ENCODE results near the gene ZPBP. TPM values are rescaled to one million over a fixed set of nuclear protein-coding genes. Genes with fewer than 3 reads are reported as not detected.

The ZPBP gene
- polyA plus RNA-seq, 1 experiment, result not detected

- Histone ChIP-seq H3K4me3 (ENCODE audit: low read depth, low read length) (no peak overlapping the region), H3K36me3 (ENCODE audit: control insufficient read depth, insufficient read depth, low read length) (no peaks in the 10 kb centered on the region), H3K27me3 (ENCODE audit: control insufficient read depth, insufficient read depth, low read length) (no peaks in the 10 kb centered on the region)
- TF ChIP-seq CTCF (IDR thresholded peaks at IDR 0.05; ENCODE audit: insufficient read depth, low read depth, low read length), result no peak
- ChIA-PET CTCF (no interaction called here), POLR2A (no interaction called here)
- DNase-seq (ENCODE audit: low read depth), result no peak
Observed at GRCh38 chr7:50138101-50138500, 45.1 kb upstream of the ZPBP start.

- DNase-seq (ENCODE audit: low read depth), result no peak
- TF ChIP-seq CTCF (IDR thresholded peaks at IDR 0.05; ENCODE audit: insufficient read depth, low read depth, low read length), result no peak
- no peak overlapping the region for H3K4me3 ChIP-seq (ENCODE audit: low read depth, low read length)
- CTCF ChIA-PET, result no interaction called here
- no peaks in the 10 kb centered on the region for H3K27me3 ChIP-seq (ENCODE audit: control insufficient read depth, insufficient read depth, low read length)
- POLR2A ChIA-PET, result no interaction called here
- H3K36me3 ChIP-seq (ENCODE audit: control insufficient read depth, insufficient read depth, low read length), result no peaks in the 10 kb centered on the region
Observed at GRCh38 chr7:50125766-50126165, 32.7 kb upstream of the ZPBP start.

GRCh38 chr7:50121286-50121685 is 28.2 kb upstream of the ZPBP start:
- no peak for DNase-seq (ENCODE audit: low read depth)
- no peaks in the 10 kb centered on the region for H3K27me3 ChIP-seq (ENCODE audit: control insufficient read depth, insufficient read depth, low read length)
- ChIA-PET POLR2A (no interaction called here), CTCF (no interaction called here)
- no peak for TF ChIP-seq CTCF (IDR thresholded peaks at IDR 0.05; ENCODE audit: insufficient read depth, low read depth, low read length)
- no peak overlapping the region for H3K4me3 ChIP-seq (ENCODE audit: low read depth, low read length)
- H3K36me3 ChIP-seq (ENCODE audit: control insufficient read depth, insufficient read depth, low read length), result no peaks in the 10 kb centered on the region

- H3K4me3 ChIP-seq (ENCODE audit: low read depth, low read length), result no peak overlapping the region
Observed at GRCh38 chr7:50119815-50120637, 27.0 kb upstream of the ZPBP start.

GRCh38 chr7:50112250-50112649 is 19.2 kb upstream of the ZPBP start:
- Histone ChIP-seq H3K4me3 (ENCODE audit: low read depth, low read length) (no peak overlapping the region), H3K36me3 (ENCODE audit: control insufficient read depth, insufficient read depth, low read length) (no peaks in the 10 kb centered on the region), H3K27me3 (ENCODE audit: control insufficient read depth, insufficient read depth, low read length) (no peaks in the 10 kb centered on the region)
- TF ChIP-seq CTCF (IDR thresholded peaks at IDR 0.05; ENCODE audit: insufficient read depth, low read depth, low read length), result no peak
- no peak for DNase-seq (ENCODE audit: low read depth)
- POLR2A ChIA-PET, result no interaction called here
- CTCF ChIA-PET, result no interaction called here

More at GRCh38 chr7:50119815-50120637, 27.0 kb upstream of the ZPBP start:
- H3K36me3 ChIP-seq (ENCODE audit: control insufficient read depth, insufficient read depth, low read length), result no peaks in the 10 kb centered on the region
- TF ChIP-seq CTCF (IDR thresholded peaks at IDR 0.05; ENCODE audit: insufficient read depth, low read depth, low read length), result no peak
- ChIA-PET CTCF (no interaction called here), POLR2A (no interaction called here)
- H3K27me3 ChIP-seq (ENCODE audit: control insufficient read depth, insufficient read depth, low read length), result no peaks in the 10 kb centered on the region
- no peak for DNase-seq (ENCODE audit: low read depth)

Data from BJ (cell line).